Astrocyte (in vitro differentiated cells and primary cell): Measurements from ENCODE around the gene TTC7B. TPM values are rescaled to one million over a fixed set of nuclear protein-coding genes. Genes with fewer than 3 reads are reported as not detected.

Experiments used
- DNase-seq: peaks from one replicate; pipeline ENCODE4 v3.0.0-alpha.2; 2010; ENCODE audit warnings: low read depth
- FAIRE-seq: peaks from 2 replicates; lab custom pipeline; 2011; peaks lifted over from hg19 to GRCh38; lab: Jason Lieb, UNC
- H2AFZ ChIP-seq: 2 replicates; pipeline ENCODE4 v1.6.0; 2012; ENCODE audit warnings: low read depth, low read length, inconsistent platforms
- H3K27ac ChIP-seq: 2 replicates; pipeline ENCODE4 v1.5.1; 2011; ENCODE audit warnings: low read depth, low read length, inconsistent platforms
- H3K27me3 ChIP-seq: 2 replicates; pipeline ENCODE4 v1.6.0; 2011; ENCODE audit warnings: low read length, inconsistent platforms; ENCODE audit not compliant: insufficient read depth
- H3K36me3 ChIP-seq: 2 replicates; pipeline ENCODE4 v1.5.1; 2011; ENCODE audit warnings: low read length, inconsistent platforms; ENCODE audit not compliant: insufficient read depth
- H3K4me1 ChIP-seq: 2 replicates; pipeline ENCODE4 v1.5.1; 2011; ENCODE audit warnings: low read length, inconsistent platforms; ENCODE audit not compliant: insufficient read depth
- H3K4me2 ChIP-seq: 2 replicates; pipeline ENCODE4 v1.6.0; 2012; ENCODE audit warnings: low read length, inconsistent platforms
- H3K4me3 ChIP-seq: 2 replicates; pipeline ENCODE4 v1.5.1; 2011; ENCODE audit warnings: low read depth, mild to moderate bottlenecking, low read length, inconsistent platforms; ENCODE audit not compliant: insufficient read depth
- H3K79me2 ChIP-seq: 2 replicates; pipeline ENCODE4 v1.6.0; 2012; ENCODE audit warnings: mild to moderate bottlenecking, low read length, inconsistent platforms; ENCODE audit not compliant: insufficient read depth
- H3K9ac ChIP-seq: 2 replicates; pipeline ENCODE4 v1.6.0; 2012; ENCODE audit warnings: mild to moderate bottlenecking, low read length, inconsistent platforms
- H3K9me3 ChIP-seq: 2 replicates; pipeline ENCODE4 v1.5.1; 2012; ENCODE audit warnings: low read depth, mild to moderate bottlenecking, low read length, inconsistent platforms; ENCODE audit not compliant: insufficient read depth
- H4K20me1 ChIP-seq: 2 replicates; pipeline ENCODE4 v1.6.0; 2012; ENCODE audit warnings: low read length, inconsistent platforms; ENCODE audit not compliant: insufficient read depth
- H3K27ac Mint-ChIP-seq: one replicate; pipeline ENCODE4 v1.8.0; 2021; ENCODE audit warnings: mild to moderate bottlenecking, mixed read lengths; ENCODE audit not compliant: unreplicated experiment
- H3K27me3 Mint-ChIP-seq: one replicate; pipeline ENCODE4 v1.8.0; 2021; ENCODE audit warnings: low read depth, mixed read lengths; ENCODE audit not compliant: unreplicated experiment
- H3K36me3 Mint-ChIP-seq: one replicate; pipeline ENCODE4 v1.8.0; 2021; ENCODE audit warnings: low read depth, mixed read lengths; ENCODE audit not compliant: unreplicated experiment
- H3K4me1 Mint-ChIP-seq: one replicate; pipeline ENCODE4 v1.8.0; 2021; ENCODE audit warnings: low read depth, mixed read lengths; ENCODE audit not compliant: unreplicated experiment
- H3K4me3 Mint-ChIP-seq: one replicate; pipeline ENCODE4 v1.8.0; 2021; ENCODE audit warnings: mild to moderate bottlenecking, moderate library complexity, mixed read lengths; ENCODE audit not compliant: unreplicated experiment
- H3K9me3 Mint-ChIP-seq: one replicate; pipeline ENCODE4 v1.8.0; 2021; ENCODE audit warnings: mild to moderate bottlenecking, mixed read lengths; ENCODE audit not compliant: unreplicated experiment
- CTCF ChIP-seq: IDR thresholded peaks from 2 replicates; pipeline ENCODE4 v1.5.1; 2011; ENCODE audit warnings: low read depth, mild to moderate bottlenecking, inconsistent platforms, low read length, moderate library complexity; ENCODE audit not compliant: insufficient read depth
- EZH2 ChIP-seq: IDR thresholded peaks from 2 replicates; pipeline ENCODE4 v1.6.1; 2012; ENCODE audit warnings: mild to moderate bottlenecking, low read length, inconsistent platforms; ENCODE audit not compliant: insufficient read depth
- total RNA-seq: library from RNA; stranded (reverse); gene quantifications from 2 replicates; pipeline ENCODE4 v1.2.1, GENCODE V29; 2021

The TTC7B gene
- total RNA-seq, 1 donor from 2014 or later, result 42.1 TPM

DNA sequence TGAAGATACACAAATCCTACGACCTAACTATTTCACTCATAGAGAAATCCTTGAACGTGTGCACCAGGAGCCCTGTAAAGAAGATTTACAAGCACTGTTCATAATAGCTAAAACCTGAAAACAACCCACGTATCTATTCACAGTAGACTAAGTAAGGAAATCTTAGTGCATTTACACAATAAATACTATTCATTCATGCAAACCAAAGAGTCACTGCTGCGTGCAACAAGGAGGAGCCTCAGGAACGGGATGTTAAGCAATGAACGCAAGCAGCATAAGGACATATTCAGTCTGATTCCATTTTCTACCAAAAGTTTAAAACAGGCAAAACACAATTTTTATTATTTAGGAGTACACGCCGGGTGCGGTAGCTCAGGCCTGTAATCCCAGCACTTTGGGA, 176.6 kb downstream of the TTC7B start:
- TF ChIP-seq EZH2 (no peak), CTCF (no peak)
- Histone ChIP-seq H2AFZ (no peak overlapping the region), H3K27me3 (no peaks in the 10 kb centered on the region), H3K9ac (no peak overlapping the region), H3K9me3 (no peaks in the 10 kb centered on the region), H3K36me3 (no peaks in the 10 kb centered on the region), H3K79me2 (no peaks in the 10 kb centered on the region), H3K27ac (no peak overlapping the region), H4K20me1 (no peaks in the 10 kb centered on the region), H3K4me3 (no peak overlapping the region), H3K4me1 (peaks cover 17% of the 10 kb centered on the region), H3K4me2 (no peak overlapping the region)
- FAIRE-seq, result no peak
- Mint-ChIP-seq H3K27me3 (no peaks in the 10 kb centered on the region), H3K9me3 (no peaks in the 10 kb centered on the region), H3K4me1 (peaks cover 12% of the 10 kb centered on the region), H3K27ac (no peak overlapping the region), H3K36me3 (peaks cover 4% of the 10 kb centered on the region), H3K4me3 (no peak overlapping the region)
- no peak for DNase-seq

DNA sequence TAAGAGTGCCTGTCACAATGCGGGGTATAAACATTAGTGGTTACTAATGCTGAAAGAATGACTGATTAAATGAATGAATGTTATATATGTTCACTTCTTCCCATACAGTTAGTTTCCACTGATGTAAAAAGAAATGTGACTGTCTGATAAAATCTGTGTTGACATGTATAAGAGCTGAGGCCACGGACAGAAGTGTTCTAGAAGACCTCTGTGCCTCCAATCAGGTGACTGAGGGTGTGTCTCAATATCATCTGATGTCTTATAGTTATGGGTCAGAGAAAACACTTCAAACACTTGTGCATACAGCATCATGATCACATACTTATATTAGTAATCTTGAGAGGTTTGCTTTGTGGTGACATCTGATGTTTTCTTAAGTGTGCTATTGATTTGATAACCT, 183.4 kb downstream of the TTC7B start:
- no peaks in the 10 kb centered on the region for H3K4me1 ChIP-seq
- peaks cover 4% of the 10 kb centered on the region for H3K36me3 Mint-ChIP-seq
- H3K9ac ChIP-seq, result no peak overlapping the region
- no peak overlapping the region for H2AFZ ChIP-seq
- no peaks in the 10 kb centered on the region for H3K9me3 Mint-ChIP-seq
- no peaks in the 10 kb centered on the region for H4K20me1 ChIP-seq
- H3K27ac Mint-ChIP-seq, result no peak overlapping the region
- H3K27ac ChIP-seq, result no peak overlapping the region
- H3K36me3 ChIP-seq, result no peaks in the 10 kb centered on the region
- DNase-seq (peak; percentile 40), FAIRE-seq (no peak)
- peaks cover 3% of the 10 kb centered on the region for H3K27me3 Mint-ChIP-seq
- no peak overlapping the region for H3K4me3 ChIP-seq
- TF ChIP-seq CTCF (no peak), EZH2 (no peak)
- no peak overlapping the region for H3K4me2 ChIP-seq
- H3K9me3 ChIP-seq, result no peaks in the 10 kb centered on the region
- H3K79me2 ChIP-seq, result no peaks in the 10 kb centered on the region
- peaks cover 3% of the 10 kb centered on the region for H3K4me1 Mint-ChIP-seq
- H3K4me3 Mint-ChIP-seq, result no peak overlapping the region
- no peaks in the 10 kb centered on the region for H3K27me3 ChIP-seq

DNA sequence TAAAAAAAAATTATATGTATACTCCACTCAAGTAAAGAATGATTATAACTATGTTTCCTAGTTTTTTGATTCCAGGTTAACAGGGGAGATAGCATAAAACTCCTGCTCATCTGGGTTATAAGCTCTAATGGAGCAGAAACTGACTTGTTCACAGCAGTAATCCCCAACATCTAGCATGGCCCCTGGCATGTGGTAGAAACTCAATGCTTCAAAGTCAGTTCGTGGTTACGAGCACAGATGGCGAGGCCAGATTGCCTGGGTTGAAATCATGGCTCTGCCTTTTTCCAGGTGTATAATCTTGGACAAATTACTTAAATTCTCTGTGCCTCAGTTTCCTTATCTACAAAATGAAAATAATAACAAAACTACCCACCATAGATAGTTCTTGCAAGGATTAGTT, 183.8 kb downstream of the TTC7B start:
- FAIRE-seq (no peak), DNase-seq (peak; percentile 67)
- H3K27ac ChIP-seq, result no peak overlapping the region
- no peaks in the 10 kb centered on the region for H3K27me3 ChIP-seq
- no peak overlapping the region for H3K9ac ChIP-seq
- Mint-ChIP-seq H3K36me3 (peaks cover 4% of the 10 kb centered on the region), H3K27ac (no peak overlapping the region), H3K27me3 (peaks cover 3% of the 10 kb centered on the region), H3K4me1 (peaks cover 3% of the 10 kb centered on the region), H3K9me3 (no peaks in the 10 kb centered on the region), H3K4me3 (no peak overlapping the region)
- TF ChIP-seq CTCF (no peak), EZH2 (no peak)
- no peaks in the 10 kb centered on the region for H3K4me1 ChIP-seq
- no peaks in the 10 kb centered on the region for H3K36me3 ChIP-seq
- no peaks in the 10 kb centered on the region for H3K79me2 ChIP-seq
- H3K4me3 ChIP-seq, result no peak overlapping the region
- no peaks in the 10 kb centered on the region for H3K9me3 ChIP-seq
- no peaks in the 10 kb centered on the region for H4K20me1 ChIP-seq
- H2AFZ ChIP-seq, result no peak overlapping the region
- no peak overlapping the region for H3K4me2 ChIP-seq
